ENCODE measurements around the gene ACER3. TPM values are rescaled to one million over a fixed set of nuclear protein-coding genes. Genes with fewer than 3 reads are reported as not detected.

Gene ACER3
- 6.5 and 7.7 TPM in 2 replicates for total RNA-seq

GRCh38 chr11:76860539-76861475 is at the start of gene ACER3:
Gene ACER3, plus strand, starts transcription at chr11:76860918. Its CDS starts 59 bp downstream, at chr11:76860977.

GRCh38 chr11:77066229-77067042 is 205.7 kb downstream of the ACER3 start, which contains the start of gene CAPN5:
Gene CAPN5, plus strand, starts transcription at chr11:77066971. Its CDS starts 17,916 bp downstream, at chr11:77084887.

Other genes starting within 250 kb of the ACER3 start
- gene LRRC32, start 190.2 kb upstream of the ACER3 start, total RNA-seq: 36.2 and 95.5 TPM in 2 replicates
- gene TSKU, start 77.6 kb upstream of the ACER3 start, total RNA-seq: 37.7 and 46.2 TPM in 2 replicates
- not detected in 2 replicates for gene B3GNT6, start 173.5 kb downstream of the ACER3 start, total RNA-seq
- 12.0 and 18.0 TPM in 2 replicates for gene CAPN5, start 206.1 kb downstream of the ACER3 start, total RNA-seq
- not detected in 2 replicates for gene OMP, start 241.9 kb downstream of the ACER3 start, total RNA-seq